Hematopoietic multipotent progenitor cell treated with erythropoietin and hydrocortisone succinate and interleukin-3 and kit ligand, for 8 days (in vitro differentiated cells): ENCODE results near the gene PTGDR2.

Experiments used
- DNase-seq: peaks from one replicate; pipeline ENCODE4 v3.0.0-alpha.2; 2015

The PTGDR2 gene

DNA sequence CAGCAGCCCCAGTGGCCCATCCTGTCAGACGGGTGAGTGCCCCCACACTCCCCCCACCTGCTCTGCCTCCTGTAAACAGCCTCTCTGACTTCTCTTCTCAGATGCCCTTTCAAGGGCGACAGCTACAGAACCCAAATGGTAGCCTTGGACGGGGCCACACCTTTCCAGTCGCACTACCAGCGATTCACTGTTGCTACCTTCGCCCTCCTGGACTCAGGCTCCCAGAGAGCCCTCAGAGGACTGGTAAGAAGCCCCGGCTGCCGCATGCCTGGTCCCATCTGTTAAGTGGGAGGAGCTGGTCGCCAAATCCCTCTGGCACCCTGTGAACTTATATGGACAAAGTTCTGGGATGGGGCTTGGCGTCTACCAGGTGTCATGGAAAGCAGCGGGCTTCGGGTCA is 17.8 kb upstream of the PTGDR2 start:
- no peak for DNase-seq

GRCh38 chr11:60872961-60873524 is 17.3 kb upstream of the PTGDR2 start:
- no peak for DNase-seq

- DNase-seq: no peak
These were observed 16.6 kb upstream of the PTGDR2 start for GRCh38 chr11:60872124-60872960.

- DNase-seq: no peak
These were observed 15.8 kb upstream of the PTGDR2 start for GRCh38 chr11:60871378-60872061.

GRCh38 chr11:60870733-60871377 is 15.1 kb upstream of the PTGDR2 start:
- no peak for DNase-seq

DNA sequence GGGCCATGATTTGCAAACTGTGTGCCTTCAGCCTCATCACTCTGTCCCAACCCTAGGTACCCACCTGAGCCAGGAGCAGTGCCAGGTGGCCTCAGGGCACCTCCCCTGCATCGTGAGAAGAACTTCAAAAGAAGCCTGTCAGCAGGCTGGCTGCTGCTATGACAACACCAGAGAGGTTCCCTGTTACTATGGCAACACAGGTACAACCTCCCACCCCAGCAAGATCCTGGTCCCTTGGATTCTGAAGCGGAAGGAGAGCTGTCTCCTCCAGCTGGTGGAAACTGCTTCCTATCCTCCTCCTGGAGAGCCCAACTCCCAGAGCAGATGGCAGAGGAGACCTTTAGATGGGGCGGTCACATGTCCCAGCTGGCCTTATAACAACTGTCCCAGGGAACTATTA is 14.5 kb upstream of the PTGDR2 start:
- DNase-seq: no peak

DNA sequence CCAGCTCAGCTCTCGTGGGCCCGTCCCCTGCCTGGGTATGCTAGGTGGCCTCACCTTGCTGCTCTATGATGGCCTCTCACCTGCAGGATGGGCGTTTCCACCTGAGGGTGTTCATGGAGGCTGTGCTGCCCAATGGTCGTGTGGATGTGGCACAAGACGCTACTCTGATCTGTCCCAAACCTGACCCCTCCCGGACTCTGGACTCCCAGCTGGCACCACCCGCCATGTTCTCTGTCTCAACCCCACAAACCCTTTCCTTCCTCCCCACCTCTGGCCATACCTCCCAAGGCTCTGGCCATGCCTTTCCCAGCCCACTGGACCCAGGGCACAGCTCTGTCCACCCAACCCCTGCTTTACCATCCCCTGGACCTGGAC is 13.7 kb upstream of the PTGDR2 start:
- no peak for DNase-seq

DNA sequence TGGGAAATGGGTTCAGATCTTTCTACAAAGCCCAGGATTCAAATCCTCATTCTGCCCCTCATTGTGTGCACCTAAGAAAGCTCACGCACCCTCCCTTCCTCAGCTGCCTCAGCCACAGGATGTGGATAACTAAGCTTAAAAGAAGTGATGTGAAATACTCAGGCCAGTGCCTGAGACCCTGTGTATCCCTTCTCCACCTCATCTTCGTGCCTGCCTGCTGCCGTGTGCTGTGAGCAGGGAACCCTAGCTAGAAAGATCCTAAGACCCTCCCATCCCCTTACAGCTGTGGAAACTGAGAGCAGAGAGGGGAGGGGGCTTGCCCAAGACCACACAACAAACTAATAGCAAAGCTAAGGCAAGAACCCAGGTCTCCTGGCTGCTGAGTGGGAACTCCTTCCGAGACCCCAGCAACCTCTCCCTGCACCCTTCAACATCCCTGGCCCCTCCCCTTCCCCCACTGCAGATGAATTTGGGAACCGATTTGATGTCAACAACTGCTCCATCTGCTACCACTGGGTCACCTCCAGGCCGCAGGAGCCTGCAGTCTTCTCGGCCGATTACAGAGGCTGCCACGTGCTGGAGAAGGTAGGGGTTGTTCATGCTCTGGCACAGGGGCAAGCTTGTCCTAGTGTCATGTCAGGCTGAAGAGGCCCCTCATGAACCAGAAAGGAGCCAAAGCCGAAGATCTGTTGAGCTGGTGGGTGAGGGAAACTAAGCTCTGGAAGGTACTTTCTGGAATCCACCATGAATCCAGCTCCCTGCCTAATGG is 13.1 kb upstream of the PTGDR2 start:
- no peak for DNase-seq

DNA sequence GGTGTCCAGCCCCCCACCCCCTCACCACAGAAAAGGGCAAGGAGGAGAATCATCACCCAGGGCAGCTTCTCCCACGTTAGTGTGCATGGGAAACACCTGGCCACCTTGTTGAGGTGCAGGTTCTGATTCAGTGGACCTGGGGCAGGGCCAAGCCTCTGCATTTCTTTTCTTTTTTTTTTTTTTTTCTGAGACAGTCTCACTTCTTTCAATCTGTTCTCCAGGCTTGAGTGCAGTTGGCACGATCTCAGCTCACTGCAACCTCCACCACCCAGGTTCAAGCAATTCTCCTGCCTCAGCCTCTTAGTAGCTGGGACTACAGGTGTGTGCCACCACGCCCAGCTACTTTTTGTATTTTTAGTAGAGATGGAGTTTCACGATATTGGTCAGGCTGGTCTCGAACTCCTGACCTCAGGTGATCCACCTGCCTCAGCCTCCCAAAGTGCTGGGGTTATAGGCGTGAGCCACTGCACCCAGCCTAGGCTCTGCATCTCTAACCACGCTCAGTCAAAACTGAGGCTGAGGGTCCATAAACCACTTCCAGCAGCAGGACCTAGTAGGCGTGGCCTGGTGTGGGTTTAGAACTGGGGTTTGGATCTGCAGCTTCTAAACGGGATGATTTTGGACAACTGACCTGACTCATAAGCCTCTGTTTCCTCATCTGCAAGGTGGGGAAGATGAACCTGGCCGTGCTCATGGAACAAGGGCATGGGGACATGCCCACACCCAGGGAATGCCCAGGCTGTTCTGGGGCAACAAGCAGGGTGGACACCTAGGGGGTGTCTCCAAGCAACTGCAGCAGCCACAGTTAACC is 12.3 kb upstream of the PTGDR2 start:
- DNase-seq: no peak

GRCh38 chr11:60866911-60867870 is 11.4 kb upstream of the PTGDR2 start, which contains the start of gene ZP1:
ZP1 (plus strand) TSS chr11:60867542; CDS start chr11:60867562, 20 bp downstream.
- DNase-seq: no peak

DNA sequence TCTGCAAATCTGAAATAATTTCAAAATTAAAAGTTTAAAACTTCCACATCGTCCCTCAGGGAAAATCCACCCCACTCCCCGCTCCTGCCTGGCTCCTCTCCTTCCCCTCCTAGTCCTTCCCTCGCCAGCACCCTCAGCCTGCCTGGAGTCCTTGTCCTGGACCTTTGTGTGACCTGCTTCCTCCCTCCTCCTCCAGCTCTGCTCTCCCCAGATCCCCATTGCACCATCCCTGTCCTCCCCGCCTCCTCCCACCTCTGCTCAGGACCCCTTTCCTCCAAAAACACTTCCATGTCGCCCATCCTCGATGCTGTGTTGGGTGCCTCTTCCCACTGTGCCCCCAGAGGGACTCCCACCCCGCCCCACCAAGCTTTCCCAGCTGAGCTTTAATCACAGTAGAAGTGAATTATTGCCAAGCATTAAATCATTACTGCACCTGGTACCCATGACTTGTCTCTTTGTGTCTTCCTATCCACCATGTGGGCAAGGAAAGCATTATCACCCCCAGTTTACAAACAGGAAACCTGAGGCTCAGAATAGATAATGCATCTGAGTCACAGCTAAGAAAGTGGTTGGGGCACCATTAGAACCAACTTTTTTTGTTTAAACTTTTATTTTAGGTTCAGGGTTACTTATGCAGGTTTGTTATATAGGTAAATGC is 9.2 kb upstream of the PTGDR2 start:
- DNase-seq: peak; percentile 53

DNA sequence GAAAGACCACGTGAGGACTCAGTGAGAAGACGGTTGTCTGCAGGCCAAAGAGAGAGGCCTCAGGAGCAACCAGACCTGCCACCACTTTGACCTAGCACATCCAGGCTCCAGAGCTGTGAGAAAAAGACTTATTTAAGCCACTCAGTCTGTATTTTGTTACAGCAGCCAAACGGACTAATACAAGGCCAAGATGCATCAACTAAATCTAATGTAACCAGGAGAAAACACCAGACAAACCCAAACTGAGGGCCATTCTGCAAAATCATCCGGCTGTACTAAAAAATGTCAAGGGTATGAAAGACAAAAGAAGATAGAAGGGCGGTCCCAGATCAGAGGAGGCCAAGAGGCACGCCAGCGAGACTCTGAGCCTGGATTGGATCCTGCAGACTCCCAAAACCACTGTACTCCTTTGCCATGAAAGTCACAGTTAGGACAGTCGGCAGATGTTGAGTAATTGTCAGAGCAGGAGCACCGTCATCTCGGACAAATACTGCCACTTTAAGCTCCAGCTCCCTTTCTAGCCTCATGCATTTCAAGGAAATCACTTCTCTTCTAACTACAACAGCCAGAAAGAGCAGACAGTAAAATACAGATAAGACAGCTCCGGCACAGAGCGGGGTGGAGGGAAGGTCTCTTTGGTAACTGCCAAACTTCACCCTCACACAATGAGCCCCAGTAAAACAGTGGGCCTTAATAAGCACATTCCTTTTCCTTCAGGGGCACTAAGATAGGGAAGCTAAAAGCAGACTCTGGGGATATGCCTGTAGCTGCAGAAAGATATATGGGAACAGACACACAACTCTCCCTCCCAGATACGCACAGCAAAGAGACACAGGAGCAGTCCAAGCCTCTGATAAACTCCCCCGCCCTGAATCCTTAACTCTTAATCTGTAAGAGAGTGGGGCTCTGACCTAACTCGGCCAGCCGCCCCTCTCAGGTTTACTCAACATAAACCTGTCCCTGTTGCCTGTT is 8.1 kb upstream of the PTGDR2 start:
- peak; percentile 78 for DNase-seq

- no peak for DNase-seq
These were observed 6.4 kb upstream of the PTGDR2 start for GRCh38 chr11:60862171-60862570.

- no peak for DNase-seq
These were observed 5.2 kb upstream of the PTGDR2 start for GRCh38 chr11:60860943-60861342.

DNA sequence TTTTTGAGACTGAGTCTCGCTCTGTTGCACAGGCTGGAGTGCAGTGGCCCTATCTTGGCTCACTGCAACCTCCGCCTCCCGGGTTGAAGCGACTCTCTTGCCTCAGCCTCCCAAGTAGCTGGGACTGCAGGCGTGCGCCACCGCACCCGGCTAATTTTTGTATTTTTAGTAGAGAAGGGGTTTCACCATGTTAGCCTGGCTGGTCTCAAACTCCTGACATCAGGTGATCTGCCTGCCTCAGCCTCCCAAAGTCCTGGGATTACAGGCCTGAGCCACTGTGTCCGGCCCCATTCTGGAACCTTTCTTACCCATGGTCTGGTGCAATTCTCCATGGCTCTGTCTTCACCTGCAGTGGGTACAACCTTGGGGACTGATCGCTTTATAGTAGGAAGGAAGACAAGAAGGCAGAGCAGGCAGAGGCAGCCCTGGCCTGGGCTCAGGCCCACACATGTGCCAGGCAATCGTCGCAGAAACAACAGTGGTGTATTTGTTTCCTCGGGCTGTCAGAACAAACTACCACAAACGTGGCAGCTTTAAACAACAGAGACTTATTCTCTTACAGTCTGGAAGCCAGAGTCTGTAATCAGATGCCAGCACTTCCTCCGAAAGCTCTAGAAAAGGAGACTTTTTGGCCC is 4.0 kb upstream of the PTGDR2 start:
- DNase-seq: no peak

GRCh38 chr11:60858731-60859464 is 3.1 kb upstream of the PTGDR2 start:
- DNase-seq: no peak

- DNase-seq: no peak
These were observed 2.5 kb upstream of the PTGDR2 start for GRCh38 chr11:60858236-60858635.
